B cell (primary cell): ENCODE measurements around the gene MDK. TPM values are rescaled to one million over a fixed set of nuclear protein-coding genes. Genes with fewer than 3 reads are reported as not detected.

Experiments used
- ATAC-seq: fragments of 200-7000 bp; cut with Tn5 transposase; one replicate; pipeline ENCODE4 v1.10.0; 2021; ENCODE audit warnings: low read depth, mild to moderate bottlenecking, moderate number of reproducible peaks, moderate library complexity
- CTCF ChIA-PET: fragments of 350-600 bp; sonication (Branson Sonifier 250); formaldehyde crosslinking; loops from one replicate; lab custom pipeline; 2021; ENCODE audit warnings: antibody characterized with exemption, inconsistent platforms; lab: Charles Lee
- POLR2A ChIA-PET: fragments of 350-600 bp; sonication (Branson Sonifier 250); formaldehyde crosslinking; loops from one replicate; lab custom pipeline; 2021; ENCODE audit warnings: antibody characterized with exemption; lab: Charles Lee
- DNase-seq: peaks from one replicate; pipeline ENCODE4 v3.0.0; 2013
- H2AFZ ChIP-seq: 2 replicates; pipeline ENCODE4 v1.6.1; 2012; ENCODE audit warnings: mild to moderate bottlenecking, low read depth, low read length; ENCODE audit not compliant: insufficient read depth, poor library complexity, severe bottlenecking
- H3K27ac ChIP-seq, 2 donors: 1 replicate in 1 of 2; 2 replicates in 1 of 2; pipeline ENCODE4 v1.5.1; 2012 to 2013; ENCODE audit warnings: low read length in 2 of 2, mild to moderate bottlenecking in 2 of 2, moderate library complexity in 1 of 2
- H3K27me3 ChIP-seq, 4 experiments: fragments of 200-600 bp in 1 of 4; sonication (generic) in 1 of 4; replicated peaks in 1 of 4; 1 replicate in 2 of 4; 2 replicates in 2 of 4; pipeline versions ENCODE4 v1.6.1 to v1.7.0; 2013 to 2016; ENCODE audit warnings: low read length in 3 of 4, mild to moderate bottlenecking in 2 of 4, mixed read lengths in 1 of 4, moderate library complexity in 1 of 4; ENCODE audit not compliant: insufficient read depth in 4 of 4, control insufficient read depth in 3 of 4; ENCODE audit errors: control extremely low read depth in 1 of 4
- H3K36me3 ChIP-seq, 2 experiments: replicated peaks in 1 of 2; 1 replicate in 1 of 2; 2 replicates in 1 of 2; pipeline versions ENCODE4 v1.6.1 to v1.7.1; 2013; ENCODE audit warnings: low read length in 1 of 2; ENCODE audit not compliant: insufficient read depth in 2 of 2, control insufficient read depth in 1 of 2; ENCODE audit errors: control extremely low read depth in 1 of 2, extremely low read depth in 1 of 2
- H3K4me1 ChIP-seq, 2 donors: fragments of 200-600 bp in 1 of 2; sonication (generic) in 1 of 2; 1 replicate in 1 of 2; 2 replicates in 1 of 2; pipeline versions ENCODE4 v1.5.1 to v1.6.1; 2013 to 2017; ENCODE audit warnings: low read length in 2 of 2; ENCODE audit not compliant: control insufficient read depth in 2 of 2, insufficient read depth in 2 of 2
- H3K4me2 ChIP-seq: replicated peaks from 2 replicates; pipeline ENCODE3; 2012; ENCODE audit warnings: mild to moderate bottlenecking, low read depth, low read length; ENCODE audit not compliant: poor library complexity, severe bottlenecking
- H3K4me3 ChIP-seq, 5 experiments: fragments of 200-600 bp in 1 of 5; sonication (generic) in 1 of 5; 1 replicate in 3 of 5; 2 replicates in 2 of 5; pipeline versions ENCODE4 v1.5.1 to v1.7.0; 2011 to 2016; ENCODE audit warnings: low read length in 4 of 5, mild to moderate bottlenecking in 4 of 5, low read depth in 2 of 5, control low read depth in 1 of 5, moderate library complexity in 1 of 5; ENCODE audit not compliant: insufficient read depth in 1 of 5; ENCODE audit errors: control extremely low read depth in 1 of 5, extremely low read depth in 1 of 5
- H3K79me2 ChIP-seq: fragments of 200-600 bp; sonication (generic); one replicate; pipeline ENCODE4 v1.6.0; 2016; ENCODE audit warnings: low read length; ENCODE audit not compliant: control insufficient read depth, insufficient read depth
- H3K9ac ChIP-seq: fragments of 200-600 bp; sonication (generic); 2 replicates; pipeline ENCODE4 v1.6.1; 2017; ENCODE audit warnings: mild to moderate bottlenecking, low read length, moderate library complexity
- H3K9me3 ChIP-seq, 3 donors: one replicate each; pipeline versions ENCODE4 v1.6.1 to v1.7.1; 2013; ENCODE audit warnings: low read length in 2 of 3; ENCODE audit not compliant: control insufficient read depth in 2 of 3, insufficient read depth in 1 of 3; ENCODE audit errors: control extremely low read depth in 1 of 3
- H4K20me1 ChIP-seq: 2 replicates; pipeline ENCODE4 v1.6.0; 2012; ENCODE audit warnings: mild to moderate bottlenecking, low read length; ENCODE audit not compliant: insufficient read depth, control insufficient read depth, poor library complexity, severe bottlenecking
- H3K27ac Mint-ChIP-seq: one replicate; pipeline ENCODE4 v1.8.0; 2021; ENCODE audit warnings: mixed read lengths
- H3K27me3 Mint-ChIP-seq: one replicate; pipeline ENCODE4 v1.8.0; 2021; ENCODE audit warnings: mixed read lengths
- H3K4me1 Mint-ChIP-seq: one replicate; pipeline ENCODE4 v1.8.0; 2021; ENCODE audit warnings: mixed read lengths
- H3K4me3 Mint-ChIP-seq: one replicate; pipeline ENCODE4 v1.8.0; 2021; ENCODE audit warnings: mixed read lengths
- H3K9me3 Mint-ChIP-seq: one replicate; pipeline ENCODE4 v1.8.0; 2022; ENCODE audit warnings: mixed read lengths; ENCODE audit not compliant: insufficient read depth
- EZH2 ChIP-seq: IDR thresholded peaks from 2 replicates; pipeline ENCODE4 v1.6.1; 2012; ENCODE audit warnings: borderline replicate concordance, low read depth, mild to moderate bottlenecking, moderate library complexity, low read length; ENCODE audit not compliant: insufficient read depth, poor library complexity, severe bottlenecking
- WGBS: methylation state at CpG from one replicate; pipeline ENCODE4 v1.1.5; 2013; ENCODE audit warnings: missing lambda C conversion rate; ENCODE audit not compliant: insufficient coverage; 5-methylcytosine and 5-hydroxymethylcytosine counted together
- intact Hi-C: fragments of 100-400 bp; cut with micrococcal nuclease; formaldehyde crosslinking; loops from one replicate; pipeline ENCODE4 v1.10.0; 2022
- polyA plus RNA-seq: library from polyadenylated mRNA; depleted of rRNA; stranded (reverse); fragments of >200 nt; gene quantifications from 2 replicates; pipeline ENCODE4 v1.2.3, GENCODE V29; 2012
- total RNA-seq, 2 donors: library from RNA; stranded (reverse); fragments of 120-200 nt in 1 of 2; gene quantifications; 1 replicate in 1 of 2; 2 replicates in 1 of 2; pipeline versions ENCODE4 v1.2.3 to v1.2.4, GENCODE V29; 2013 to 2022
- TF ChIP-seq, protein P1 (sequence below): fragments of 200-600 bp; IDR thresholded peaks from one replicate; pipeline ENCODE4 v1.8.0; 2022; ENCODE audit warnings: antibody characterized with exemption, mild to moderate bottlenecking

Gene MDK
- total and polyA plus RNA-seq, 2 donors (not counting 1 experiment from before 2014, with no cell fraction given) = 1.5 to 2.6 TPM

- H3K27ac Mint-ChIP-seq = no peak overlapping the region
- DNase-seq (no peak), ATAC-seq (no peak)
- H3K27ac ChIP-seq = no peak overlapping the region
- no peaks in the 10 kb centered on the region for H3K9me3 ChIP-seq
- no peaks in the 10 kb centered on the region for H3K79me2 ChIP-seq
- H2AFZ ChIP-seq = no peak overlapping the region
- H3K4me3 Mint-ChIP-seq = no peak overlapping the region
- no peak overlapping the region for H3K4me3 ChIP-seq
- no peaks in the 10 kb centered on the region for H3K4me1 Mint-ChIP-seq
- no peaks in the 10 kb centered on the region for H3K27me3 Mint-ChIP-seq
- CTCF ChIA-PET = no interaction called here
- H3K4me2 ChIP-seq = no peak overlapping the region
- intact Hi-C loops = no loop called here
- no peaks in the 10 kb centered on the region for H3K4me1 ChIP-seq
- peaks cover 3 to 49% of the 10 kb centered on the region in 2 experiments for H3K36me3 ChIP-seq
- no peak for TF ChIP-seq EZH2
- TF ChIP-seq, protein P1, sequence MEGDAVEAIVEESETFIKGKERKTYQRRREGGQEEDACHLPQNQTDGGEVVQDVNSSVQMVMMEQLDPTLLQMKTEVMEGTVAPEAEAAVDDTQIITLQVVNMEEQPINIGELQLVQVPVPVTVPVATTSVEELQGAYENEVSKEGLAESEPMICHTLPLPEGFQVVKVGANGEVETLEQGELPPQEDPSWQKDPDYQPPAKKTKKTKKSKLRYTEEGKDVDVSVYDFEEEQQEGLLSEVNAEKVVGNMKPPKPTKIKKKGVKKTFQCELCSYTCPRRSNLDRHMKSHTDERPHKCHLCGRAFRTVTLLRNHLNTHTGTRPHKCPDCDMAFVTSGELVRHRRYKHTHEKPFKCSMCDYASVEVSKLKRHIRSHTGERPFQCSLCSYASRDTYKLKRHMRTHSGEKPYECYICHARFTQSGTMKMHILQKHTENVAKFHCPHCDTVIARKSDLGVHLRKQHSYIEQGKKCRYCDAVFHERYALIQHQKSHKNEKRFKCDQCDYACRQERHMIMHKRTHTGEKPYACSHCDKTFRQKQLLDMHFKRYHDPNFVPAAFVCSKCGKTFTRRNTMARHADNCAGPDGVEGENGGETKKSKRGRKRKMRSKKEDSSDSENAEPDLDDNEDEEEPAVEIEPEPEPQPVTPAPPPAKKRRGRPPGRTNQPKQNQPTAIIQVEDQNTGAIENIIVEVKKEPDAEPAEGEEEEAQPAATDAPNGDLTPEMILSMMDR = no peak
- no peak overlapping the region for H3K9ac ChIP-seq
- no peaks in the 10 kb centered on the region for H4K20me1 ChIP-seq
- no peaks in the 10 kb centered on the region for H3K9me3 Mint-ChIP-seq
- WGBS = no CpG with 5 or more reads among the region's 1 CpG
- POLR2A ChIA-PET = no interaction called here
- H3K27me3 ChIP-seq = no peaks in the 10 kb centered on the region
Measured at GRCh38 chr11:46420513-46420912, 39.0 kb downstream of the MDK start.

DNA sequence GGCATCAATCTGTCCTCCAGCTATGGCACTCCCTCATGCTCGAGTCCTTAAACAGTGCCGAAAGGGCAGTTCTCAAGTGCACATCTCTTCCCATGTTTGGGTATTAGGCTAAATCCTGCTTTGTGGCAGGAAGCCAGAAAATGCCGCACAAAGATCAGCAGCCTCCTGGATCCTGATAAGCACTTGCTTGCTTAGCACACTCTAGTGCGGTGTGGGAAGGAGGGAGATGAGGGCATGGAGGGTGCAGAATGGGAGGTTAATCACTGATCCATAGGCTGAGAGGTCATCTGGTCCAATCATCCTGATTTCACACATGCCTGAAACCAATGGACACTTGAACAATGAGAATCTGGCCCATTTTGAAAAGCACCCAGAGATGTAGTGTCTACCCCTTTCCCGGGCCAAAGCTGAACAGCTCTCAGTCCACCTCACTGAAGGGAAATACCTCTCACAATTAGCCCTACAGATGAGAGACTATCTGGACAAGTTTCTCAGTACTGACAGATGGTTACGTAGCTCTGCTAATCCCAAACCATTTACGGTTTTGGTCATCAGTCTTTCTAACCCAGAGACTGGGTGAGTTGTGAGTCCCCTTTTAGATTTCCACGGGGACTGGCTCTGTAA is 39.9 kb downstream of the MDK start:
- no peak for DNase-seq
- no peaks in the 10 kb centered on the region for H3K27me3 ChIP-seq
- H2AFZ ChIP-seq = no peak overlapping the region
- H3K9me3 ChIP-seq = no peaks in the 10 kb centered on the region
- H3K4me3 ChIP-seq = no peak overlapping the region
- no peak for ATAC-seq
- CTCF ChIA-PET = no interaction called here
- H3K4me1 ChIP-seq = no peaks in the 10 kb centered on the region
- Mint-ChIP-seq H3K27me3 (no peaks in the 10 kb centered on the region), H3K4me3 (no peak overlapping the region), H3K27ac (no peak overlapping the region), H3K4me1 (no peaks in the 10 kb centered on the region), H3K9me3 (no peaks in the 10 kb centered on the region)
- no peak overlapping the region for H3K9ac ChIP-seq
- TF ChIP-seq EZH2 = no peak
- TF ChIP-seq, protein P1 = no peak
- peaks cover 3 to 42% of the 10 kb centered on the region in 2 experiments for H3K36me3 ChIP-seq
- H3K79me2 ChIP-seq = no peaks in the 10 kb centered on the region
- no peak overlapping the region for H3K27ac ChIP-seq
- WGBS = 97% methylated on average over 6 of the region's 8 CpGs
- POLR2A ChIA-PET = no interaction called here
- intact Hi-C loops = no loop called here
- H3K4me2 ChIP-seq = no peak overlapping the region
- H4K20me1 ChIP-seq = no peaks in the 10 kb centered on the region
